ENCODE measurements around the gene SFXN1.

DNA sequence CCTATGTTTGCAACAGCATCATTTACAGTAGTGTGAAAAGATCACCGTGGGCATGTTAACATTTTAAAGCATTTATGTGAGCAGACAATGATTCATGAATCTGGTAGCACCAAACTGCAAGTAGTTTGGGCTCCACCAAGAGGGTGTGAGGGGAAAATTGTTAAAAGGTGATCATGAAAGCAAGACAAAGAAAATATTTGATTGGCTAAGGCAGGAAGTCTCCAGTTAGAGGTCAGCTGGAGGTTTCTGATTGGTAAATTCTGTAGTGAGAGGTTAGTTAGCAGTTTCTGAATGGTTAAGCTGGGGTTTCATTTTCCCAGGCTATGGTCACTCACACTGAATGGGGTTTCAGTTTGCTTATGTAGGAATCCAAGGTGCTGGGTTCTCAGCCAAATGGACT, 20.9 kb upstream of the SFXN1 start:
- TF ChIP-seq, protein P1, sequence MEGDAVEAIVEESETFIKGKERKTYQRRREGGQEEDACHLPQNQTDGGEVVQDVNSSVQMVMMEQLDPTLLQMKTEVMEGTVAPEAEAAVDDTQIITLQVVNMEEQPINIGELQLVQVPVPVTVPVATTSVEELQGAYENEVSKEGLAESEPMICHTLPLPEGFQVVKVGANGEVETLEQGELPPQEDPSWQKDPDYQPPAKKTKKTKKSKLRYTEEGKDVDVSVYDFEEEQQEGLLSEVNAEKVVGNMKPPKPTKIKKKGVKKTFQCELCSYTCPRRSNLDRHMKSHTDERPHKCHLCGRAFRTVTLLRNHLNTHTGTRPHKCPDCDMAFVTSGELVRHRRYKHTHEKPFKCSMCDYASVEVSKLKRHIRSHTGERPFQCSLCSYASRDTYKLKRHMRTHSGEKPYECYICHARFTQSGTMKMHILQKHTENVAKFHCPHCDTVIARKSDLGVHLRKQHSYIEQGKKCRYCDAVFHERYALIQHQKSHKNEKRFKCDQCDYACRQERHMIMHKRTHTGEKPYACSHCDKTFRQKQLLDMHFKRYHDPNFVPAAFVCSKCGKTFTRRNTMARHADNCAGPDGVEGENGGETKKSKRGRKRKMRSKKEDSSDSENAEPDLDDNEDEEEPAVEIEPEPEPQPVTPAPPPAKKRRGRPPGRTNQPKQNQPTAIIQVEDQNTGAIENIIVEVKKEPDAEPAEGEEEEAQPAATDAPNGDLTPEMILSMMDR (conservative IDR thresholded peaks at IDR 0.05; ENCODE audit: low read length), result peak; percentile 21; the same call in 1 of the 2 replicates
- TF ChIP-seq EZH2phosphoT487 (IDR thresholded peaks at IDR 0.05; ENCODE audit: borderline replicate concordance, low read depth, low read length), result no peak
